HL-60 (cell line): ENCODE data around the gene SPDYE2.
"Not testable (repeated sequence)": the region's sequence is repeated elsewhere in the genome, so short reads cannot be mapped to it uniquely, and the experiment has no call there.

Experiments used
- CTCF ChIP-seq: IDR thresholded peaks from one replicate; pipeline ENCODE4 v1.5.1; 2011; ENCODE audit warnings: low read length, control low read depth, inconsistent platforms; ENCODE audit not compliant: insufficient read depth
- POLR2AphosphoS5 ChIP-seq: IDR thresholded peaks from 2 replicates; pipeline ENCODE4 v1.6.1; 2012; ENCODE audit warnings: low read depth
- TF ChIP-seq, protein P1 (sequence below): IDR thresholded peaks from 2 replicates; pipeline ENCODE4 v1.6.1; 2012; ENCODE audit warnings: low read depth; ENCODE audit not compliant: insufficient replicate concordance

GRCh38 chr7:102609734-102610133, 58.7 kb downstream of the SPDYE2 start:
- not testable (repeated sequence) for TF ChIP-seq CTCF, POLR2AphosphoS5
- TF ChIP-seq, protein P1, sequence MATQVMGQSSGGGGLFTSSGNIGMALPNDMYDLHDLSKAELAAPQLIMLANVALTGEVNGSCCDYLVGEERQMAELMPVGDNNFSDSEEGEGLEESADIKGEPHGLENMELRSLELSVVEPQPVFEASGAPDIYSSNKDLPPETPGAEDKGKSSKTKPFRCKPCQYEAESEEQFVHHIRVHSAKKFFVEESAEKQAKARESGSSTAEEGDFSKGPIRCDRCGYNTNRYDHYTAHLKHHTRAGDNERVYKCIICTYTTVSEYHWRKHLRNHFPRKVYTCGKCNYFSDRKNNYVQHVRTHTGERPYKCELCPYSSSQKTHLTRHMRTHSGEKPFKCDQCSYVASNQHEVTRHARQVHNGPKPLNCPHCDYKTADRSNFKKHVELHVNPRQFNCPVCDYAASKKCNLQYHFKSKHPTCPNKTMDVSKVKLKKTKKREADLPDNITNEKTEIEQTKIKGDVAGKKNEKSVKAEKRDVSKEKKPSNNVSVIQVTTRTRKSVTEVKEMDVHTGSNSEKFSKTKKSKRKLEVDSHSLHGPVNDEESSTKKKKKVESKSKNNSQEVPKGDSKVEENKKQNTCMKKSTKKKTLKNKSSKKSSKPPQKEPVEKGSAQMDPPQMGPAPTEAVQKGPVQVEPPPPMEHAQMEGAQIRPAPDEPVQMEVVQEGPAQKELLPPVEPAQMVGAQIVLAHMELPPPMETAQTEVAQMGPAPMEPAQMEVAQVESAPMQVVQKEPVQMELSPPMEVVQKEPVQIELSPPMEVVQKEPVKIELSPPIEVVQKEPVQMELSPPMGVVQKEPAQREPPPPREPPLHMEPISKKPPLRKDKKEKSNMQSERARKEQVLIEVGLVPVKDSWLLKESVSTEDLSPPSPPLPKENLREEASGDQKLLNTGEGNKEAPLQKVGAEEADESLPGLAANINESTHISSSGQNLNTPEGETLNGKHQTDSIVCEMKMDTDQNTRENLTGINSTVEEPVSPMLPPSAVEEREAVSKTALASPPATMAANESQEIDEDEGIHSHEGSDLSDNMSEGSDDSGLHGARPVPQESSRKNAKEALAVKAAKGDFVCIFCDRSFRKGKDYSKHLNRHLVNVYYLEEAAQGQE = not testable (repeated sequence)
